GM23338 (cell line): Measurements from ENCODE around the gene RPL7A. TPM values are rescaled to one million over a fixed set of nuclear protein-coding genes. Genes with fewer than 3 reads are reported as not detected.

Experiments
- ATAC-seq: fragments of 200-7000 bp; cut with Tn5 transposase; 3 replicates; pipeline ENCODE4 v1.9.1; 2020
- DNase-seq: peaks from one replicate; pipeline ENCODE4 v3.0.0-alpha.2; 2015; ENCODE audit warnings: low spot score
- H2AFZ ChIP-seq: fragments of 200-600 bp; sonication (generic); 2 replicates; pipeline ENCODE4 v1.8.0; 2016; ENCODE audit warnings: antibody characterized with exemption, mild to moderate bottlenecking, moderate library complexity
- H3F3A ChIP-seq: fragments of 200-600 bp; sonication (generic); replicated peaks from 2 replicates; pipeline ENCODE4 v1.8.0; 2017; ENCODE audit warnings: antibody characterized with exemption, mixed run types, low read depth
- H3K27ac ChIP-seq: fragments of 200-600 bp; sonication (generic); 2 replicates; pipeline ENCODE4 v1.6.1; 2016; ENCODE audit warnings: low read depth
- H3K27me3 ChIP-seq: fragments of 200-600 bp; sonication (generic); 2 replicates; pipeline ENCODE4 v1.8.0; 2016; ENCODE audit warnings: mild to moderate bottlenecking, mixed run types, moderate library complexity; ENCODE audit not compliant: insufficient read depth
- H3K36me3 ChIP-seq: fragments of 200-600 bp; sonication (generic); 2 replicates; pipeline ENCODE4 v1.8.0; 2016; ENCODE audit warnings: mild to moderate bottlenecking; ENCODE audit not compliant: insufficient read depth
- H3K4me1 ChIP-seq: fragments of 200-600 bp; sonication (generic); 2 replicates; pipeline ENCODE4 v1.8.0; 2016; ENCODE audit warnings: mild to moderate bottlenecking, moderate library complexity; ENCODE audit not compliant: insufficient read depth
- H3K4me2 ChIP-seq: fragments of 200-600 bp; sonication (generic); 2 replicates; pipeline ENCODE4 v1.7.1; 2017; ENCODE audit warnings: mixed run types
- H3K4me3 ChIP-seq: fragments of 200-600 bp; sonication (generic); 2 replicates; pipeline ENCODE4 v1.6.1; 2016; ENCODE audit warnings: mixed run types
- H3K79me2 ChIP-seq: fragments of 200-600 bp; sonication (generic); replicated peaks from 2 replicates; pipeline ENCODE4 v1.8.0; 2017; ENCODE audit warnings: mild to moderate bottlenecking; ENCODE audit not compliant: insufficient read depth
- H3K9me2 ChIP-seq: fragments of 200-600 bp; sonication (generic); 2 replicates; pipeline ENCODE4 v1.8.0; 2017; ENCODE audit not compliant: insufficient read depth
- H4K20me1 ChIP-seq: fragments of 200-600 bp; sonication (generic); replicated peaks from 2 replicates; pipeline ENCODE4 v1.8.0; 2017; ENCODE audit warnings: mild to moderate bottlenecking; ENCODE audit not compliant: insufficient read depth
- H3K27ac Mint-ChIP-seq: 2 replicates; pipeline ENCODE4 v1.8.0; 2020; ENCODE audit warnings: inconsistent platforms, mild to moderate bottlenecking, moderate library complexity, mixed read lengths
- H3K27me3 Mint-ChIP-seq: 3 replicates; pipeline ENCODE4 v1.8.0; 2022; ENCODE audit warnings: low read depth, mild to moderate bottlenecking, moderate library complexity, mixed read lengths, inconsistent platforms; ENCODE audit not compliant: insufficient read depth, poor library complexity
- H3K36me3 Mint-ChIP-seq: 3 replicates; pipeline ENCODE4 v1.8.0; 2021; ENCODE audit warnings: low read depth, mild to moderate bottlenecking, inconsistent platforms, moderate library complexity, mixed read lengths
- H3K4me1 Mint-ChIP-seq: 3 replicates; pipeline ENCODE4 v1.8.0; 2020; ENCODE audit warnings: mild to moderate bottlenecking, inconsistent platforms, mixed read lengths
- H3K4me3 Mint-ChIP-seq: 3 replicates; pipeline ENCODE4 v1.8.0; 2021; ENCODE audit warnings: moderate library complexity, mild to moderate bottlenecking, inconsistent platforms, mixed read lengths
- H3K9me3 Mint-ChIP-seq: 3 replicates; pipeline ENCODE4 v1.8.0; 2020; ENCODE audit warnings: moderate library complexity, mild to moderate bottlenecking, inconsistent platforms, mixed read lengths
- CTCF ChIP-seq, 2 experiments: fragments of 200-600 bp in 1 of 2; sonication (generic) in 1 of 2; conservative IDR thresholded peaks; 2 replicates each; pipeline versions ENCODE4 v1.5.1 to v1.6.1; 2016 to 2017; ENCODE audit warnings: antibody characterized with exemption in 2 of 2, low read depth in 2 of 2, mild to moderate bottlenecking in 2 of 2, moderate library complexity in 1 of 2
- ETS1 ChIP-seq: IDR thresholded peaks from 2 replicates; pipeline ENCODE4 v1.6.1; 2016; ENCODE audit warnings: antibody characterized with exemption
- EZH2 ChIP-seq: fragments of 200-600 bp; sonication (generic); IDR thresholded peaks from one replicate; pipeline ENCODE4 v1.8.0; 2017; ENCODE audit warnings: antibody characterized with exemption, mild to moderate bottlenecking, low read depth; ENCODE audit not compliant: unreplicated experiment
- EZH2phosphoT487 ChIP-seq: fragments of 200-600 bp; sonication (generic); IDR thresholded peaks from one replicate; pipeline ENCODE4 v1.8.1; 2018; ENCODE audit warnings: antibody characterized with exemption; ENCODE audit not compliant: unreplicated experiment
- JUNB ChIP-seq: IDR thresholded peaks from one replicate; pipeline ENCODE4 v1.6.1; 2016; ENCODE audit warnings: antibody characterized with exemption; ENCODE audit not compliant: unreplicated experiment
- NANOG ChIP-seq: IDR thresholded peaks from 2 replicates; pipeline ENCODE4 v1.6.1; 2016; ENCODE audit warnings: antibody characterized with exemption, borderline replicate concordance
- POLR2AphosphoS5 ChIP-seq: IDR thresholded peaks from 2 replicates; pipeline ENCODE4 v1.6.1; 2016; ENCODE audit warnings: antibody characterized with exemption, low read depth
- REST ChIP-seq: IDR thresholded peaks from one replicate; pipeline ENCODE4 v1.6.1; 2018; ENCODE audit warnings: antibody characterized with exemption; ENCODE audit not compliant: unreplicated experiment
- STAT1 ChIP-seq: IDR thresholded peaks from one replicate; pipeline ENCODE4 v1.6.1; 2016; ENCODE audit warnings: antibody characterized with exemption; ENCODE audit not compliant: unreplicated experiment
- ZNF114 ChIP-seq: fragments of 250-450 bp; sonication (Bioruptor Pico); IDR thresholded peaks from 2 replicates; pipeline ENCODE4 v1.5.0; 2020; ENCODE audit warnings: mild to moderate bottlenecking, moderate library complexity
- ZNF331 ChIP-seq: fragments of 250-450 bp; sonication (Bioruptor Pico); IDR thresholded peaks from 2 replicates; pipeline ENCODE4 v1.5.0; 2020; ENCODE audit warnings: low read depth, mild to moderate bottlenecking, moderate library complexity
- ZNF462 ChIP-seq: fragments of 250-450 bp; sonication (Bioruptor Pico); IDR thresholded peaks from 2 replicates; pipeline ENCODE4 v1.5.0; 2020; ENCODE audit warnings: mild to moderate bottlenecking, moderate library complexity
- polyA plus RNA-seq: library from polyadenylated mRNA; unstranded; fragments of >200 nt; fragmentation: Nextera tagmentation; extraction: Ambion mirVana; gene quantifications from 2 replicates; pipeline ENCODE4 v1.2.1, GENCODE V29; 2016
- total RNA-seq: library from RNA; depleted of rRNA; stranded (reverse); fragments of >200 nt; shearing (Covaris generic); gene quantifications from 2 replicates; pipeline ENCODE4 v1.2.3, GENCODE V29; 2014

Gene RPL7A
- total and polyA plus RNA-seq, 2 experiments from 2014 or later: 1,644 to 2,020 TPM

GRCh38 chr9:133385452-133385851, 37.4 kb downstream of the RPL7A start:
- TF ChIP-seq CTCF (conservative IDR thresholded peaks at IDR 0.05; ENCODE audit: low read depth in 2 of 2) (no peak), ETS1 (no peak), EZH2 (no peak), ZNF331 (CRISPR knock-in tag) (no peak), ZNF114 (no peak), ZNF462 (CRISPR knock-in tag) (no peak), STAT1 (no peak), POLR2AphosphoS5 (no peak), REST (no peak), NANOG (no peak), JUNB (no peak), EZH2phosphoT487 (no peak)
- Histone ChIP-seq H2AFZ (no peak overlapping the region), H3K27me3 (no peaks in the 10 kb centered on the region), H3F3A (no peaks in the 10 kb centered on the region), H3K36me3 (no peaks in the 10 kb centered on the region), H3K4me1 (no peaks in the 10 kb centered on the region), H4K20me1 (no peaks in the 10 kb centered on the region), H3K4me2 (no peak overlapping the region), H3K27ac (no peak overlapping the region), H3K9me2 (peaks cover 11% of the 10 kb centered on the region; the same call in 1 of the 2 replicates), H3K79me2 (no peaks in the 10 kb centered on the region), H3K4me3 (no peak overlapping the region)
- ATAC-seq (no peak), DNase-seq (no peak)
- Mint-ChIP-seq H3K9me3 (peaks cover 8% of the 10 kb centered on the region), H3K27ac (no peak overlapping the region), H3K36me3 (no peaks in the 10 kb centered on the region), H3K27me3 (peaks cover 9% of the 10 kb centered on the region), H3K4me1 (no peaks in the 10 kb centered on the region), H3K4me3 (no peak overlapping the region)
